PC-3 (cell line): ENCODE measurements around the gene LMO2. TPM values are rescaled to one million over a fixed set of nuclear protein-coding genes. Genes with fewer than 3 reads are reported as not detected.

Experiments
- ATAC-seq: fragments of 200-7000 bp; cut with Tn5 transposase; 2 replicates; pipeline ENCODE4 v1.9.1; 2020; ENCODE audit warnings: mild to moderate bottlenecking, moderate library complexity
- BruUV-seq: library from RNA; stranded (reverse); fragments of 400-500 nt; replicated peaks from 2 replicates; lab custom pipeline; 2021; lab: Mats Ljungman, UMichigan
- CTCF ChIA-PET: fragments of 300-600 bp; sonication (Branson Sonifier 250); formaldehyde crosslinking; loops from one replicate; lab custom pipeline; 2022; ENCODE audit warnings: antibody characterized with exemption; lab: Charles Lee
- POLR2A ChIA-PET: fragments of 300-600 bp; sonication (Branson Sonifier 250); formaldehyde crosslinking; loops from one replicate; lab custom pipeline; 2022; ENCODE audit warnings: antibody characterized with exemption; ENCODE audit not compliant: unreplicated experiment; lab: Charles Lee
- DNase-seq: peaks from one replicate; pipeline ENCODE4 v3.0.0-alpha.2; 2015
- H2AFZ ChIP-seq: fragments of 300-600 bp; sonication (generic); 2 replicates; pipeline ENCODE4 v1.6.0; 2016; ENCODE audit warnings: antibody characterized with exemption, low read length
- H3F3A ChIP-seq: fragments of 300-600 bp; sonication (generic); one replicate; pipeline ENCODE4 v1.6.0; 2017; ENCODE audit warnings: antibody characterized with exemption, low read length, control low read depth, mild to moderate bottlenecking; ENCODE audit not compliant: unreplicated experiment
- H3K27ac ChIP-seq: fragments of 300-600 bp; sonication (generic); 2 replicates; pipeline ENCODE4 v1.5.1; 2016; ENCODE audit warnings: mild to moderate bottlenecking, low read length
- H3K27me3 ChIP-seq: fragments of 300-600 bp; sonication (generic); 2 replicates; pipeline ENCODE4 v1.6.1; 2016; ENCODE audit warnings: low read length, mixed read lengths
- H3K36me3 ChIP-seq: fragments of 300-600 bp; sonication (generic); 2 replicates; pipeline ENCODE4 v1.6.1; 2016; ENCODE audit warnings: low read depth, mixed run types, low read length, mixed read lengths
- H3K4me1 ChIP-seq: fragments of 300-600 bp; sonication (generic); 2 replicates; pipeline ENCODE4 v1.5.1; 2016; ENCODE audit warnings: low read length; ENCODE audit not compliant: insufficient read depth
- H3K4me2 ChIP-seq: fragments of 300-600 bp; sonication (generic); 2 replicates; pipeline ENCODE4 v1.6.0; 2016; ENCODE audit warnings: low read length
- H3K4me3 ChIP-seq: fragments of 300-600 bp; sonication (generic); 2 replicates; pipeline ENCODE4 v1.5.1; 2016; ENCODE audit warnings: mild to moderate bottlenecking, low read length, mixed read lengths
- H3K79me2 ChIP-seq: fragments of 300-600 bp; sonication (generic); 2 replicates; pipeline ENCODE4 v1.6.1; 2017; ENCODE audit warnings: low read length, mixed read lengths
- H3K9ac ChIP-seq: fragments of 300-600 bp; sonication (generic); 2 replicates; pipeline ENCODE4 v1.6.0; 2016; ENCODE audit warnings: mild to moderate bottlenecking, low read length
- H3K9me2 ChIP-seq: fragments of 300-600 bp; sonication (generic); replicated peaks from 2 replicates; pipeline ENCODE4 v1.6.1; 2016; ENCODE audit warnings: mixed run types, low read length, mixed read lengths
- H3K9me3 ChIP-seq: fragments of 300-600 bp; sonication (generic); 2 replicates; pipeline ENCODE4 v1.6.1; 2016; ENCODE audit warnings: low read length, mixed read lengths
- H4K20me1 ChIP-seq: fragments of 300-600 bp; sonication (generic); 2 replicates; pipeline ENCODE4 v1.6.1; 2016; ENCODE audit warnings: low read length, mixed read lengths
- EZH2 ChIP-seq: fragments of 300-600 bp; sonication (generic); IDR thresholded peaks from one replicate; pipeline ENCODE4 v1.6.1; 2017; ENCODE audit warnings: antibody characterized with exemption, mild to moderate bottlenecking, low read length; ENCODE audit not compliant: unreplicated experiment
- EZH2phosphoT487 ChIP-seq: fragments of 300-600 bp; sonication (generic); IDR thresholded peaks from 2 replicates; pipeline ENCODE4 v1.6.1; 2018; ENCODE audit warnings: mild to moderate bottlenecking, antibody characterized with exemption, low read length, borderline replicate concordance
- intact Hi-C: fragments of 100-400 bp; cut with micrococcal nuclease; formaldehyde crosslinking; loops from 2 replicates; pipeline ENCODE4 v1.9.0; 2023
- total RNA-seq: library from RNA; depleted of rRNA; stranded (reverse); fragments of >200 nt; gene quantifications from 2 replicates; pipeline ENCODE4 v1.2.3, GENCODE V29; 2014
- TF ChIP-seq, protein P1 (sequence below): fragments of 300-600 bp; sonication (generic); conservative IDR thresholded peaks from 2 replicates; pipeline ENCODE4 v1.5.1; 2017; ENCODE audit warnings: antibody characterized with exemption, low read depth, mild to moderate bottlenecking, low read length

The LMO2 gene
- total RNA-seq, 1 experiment from 2014 or later = 0.51 TPM

DNA sequence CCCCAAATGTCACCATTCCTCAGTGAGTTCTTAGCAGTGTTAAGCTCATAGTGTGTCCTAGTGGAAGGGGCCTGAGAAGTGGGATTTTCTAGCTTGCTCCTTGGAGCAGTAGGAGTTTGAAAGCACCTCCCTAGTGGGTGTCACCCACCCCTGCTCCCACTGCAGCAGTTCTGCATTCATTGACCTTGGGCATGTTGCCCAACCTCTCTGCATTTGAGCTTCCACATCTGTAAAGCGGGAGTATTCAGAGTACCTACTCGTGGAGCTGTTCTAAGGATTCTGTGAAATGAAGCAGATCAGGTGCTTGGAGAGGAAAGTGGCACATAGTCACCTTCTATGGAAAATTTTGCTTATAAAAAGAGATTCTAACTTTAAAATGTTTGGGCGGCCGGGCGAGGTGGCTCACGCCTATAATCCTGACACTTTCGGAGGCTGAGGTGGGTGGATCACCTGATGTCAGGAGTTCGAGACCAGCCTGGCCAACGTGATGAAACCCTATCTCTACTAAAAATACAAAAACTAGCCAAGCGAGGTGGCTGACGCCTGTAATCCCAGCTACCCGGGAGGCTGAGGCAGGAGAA lies 16.9 kb downstream of the LMO2 start:
- H3K36me3 ChIP-seq = no peaks in the 10 kb centered on the region
- no peak for TF ChIP-seq EZH2
- TF ChIP-seq, protein P1, sequence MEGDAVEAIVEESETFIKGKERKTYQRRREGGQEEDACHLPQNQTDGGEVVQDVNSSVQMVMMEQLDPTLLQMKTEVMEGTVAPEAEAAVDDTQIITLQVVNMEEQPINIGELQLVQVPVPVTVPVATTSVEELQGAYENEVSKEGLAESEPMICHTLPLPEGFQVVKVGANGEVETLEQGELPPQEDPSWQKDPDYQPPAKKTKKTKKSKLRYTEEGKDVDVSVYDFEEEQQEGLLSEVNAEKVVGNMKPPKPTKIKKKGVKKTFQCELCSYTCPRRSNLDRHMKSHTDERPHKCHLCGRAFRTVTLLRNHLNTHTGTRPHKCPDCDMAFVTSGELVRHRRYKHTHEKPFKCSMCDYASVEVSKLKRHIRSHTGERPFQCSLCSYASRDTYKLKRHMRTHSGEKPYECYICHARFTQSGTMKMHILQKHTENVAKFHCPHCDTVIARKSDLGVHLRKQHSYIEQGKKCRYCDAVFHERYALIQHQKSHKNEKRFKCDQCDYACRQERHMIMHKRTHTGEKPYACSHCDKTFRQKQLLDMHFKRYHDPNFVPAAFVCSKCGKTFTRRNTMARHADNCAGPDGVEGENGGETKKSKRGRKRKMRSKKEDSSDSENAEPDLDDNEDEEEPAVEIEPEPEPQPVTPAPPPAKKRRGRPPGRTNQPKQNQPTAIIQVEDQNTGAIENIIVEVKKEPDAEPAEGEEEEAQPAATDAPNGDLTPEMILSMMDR = no peak
- no peak overlapping the region for H3K9ac ChIP-seq
- no peak overlapping the region for H3K27ac ChIP-seq
- no peaks in the 10 kb centered on the region for H3F3A ChIP-seq
- peaks cover 38% of the 10 kb centered on the region for H3K27me3 ChIP-seq
- BruUV-seq = no TSS peak
- DNase-seq = no peak
- no peak overlapping the region for H3K4me3 ChIP-seq
- no peaks in the 10 kb centered on the region for H3K9me2 ChIP-seq
- no peaks in the 10 kb centered on the region for H3K9me3 ChIP-seq
- no peaks in the 10 kb centered on the region for H3K4me1 ChIP-seq
- intact Hi-C loops = no loop called here
- H3K4me2 ChIP-seq = no peak overlapping the region
- ChIA-PET POLR2A (no interaction called here), CTCF (interaction anchor here (0.7 kb wide), 1 partner anchor 96 kb away, joined by 3 read pairs; no protein-coding TSS in a partner anchor)
- no peak for ATAC-seq
- no peaks in the 10 kb centered on the region for H4K20me1 ChIP-seq
- no peak overlapping the region for H2AFZ ChIP-seq
- H3K79me2 ChIP-seq = no peaks in the 10 kb centered on the region

DNA sequence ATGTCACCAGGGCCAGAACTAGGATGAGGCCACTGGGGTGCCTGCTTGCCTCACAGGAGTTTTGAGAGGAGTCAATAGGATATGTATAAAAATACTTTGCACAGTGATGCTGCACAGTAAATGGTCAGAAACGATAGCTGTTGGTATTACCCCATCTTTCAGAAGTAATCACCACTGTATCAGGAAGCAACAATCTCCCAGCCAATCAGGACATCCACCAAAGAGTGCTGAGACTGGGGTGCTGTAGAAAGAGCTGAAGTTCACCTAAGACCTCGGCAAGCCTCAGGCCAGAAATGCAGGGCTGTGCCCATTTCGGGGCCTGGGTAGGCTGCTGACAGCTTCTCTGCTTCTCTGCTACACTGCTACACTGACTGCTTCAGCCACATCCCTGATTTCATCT lies 17.4 kb downstream of the LMO2 start:
- no peak overlapping the region for H3K4me2 ChIP-seq
- H3K27me3 ChIP-seq = peaks cover 38% of the 10 kb centered on the region
- no peaks in the 10 kb centered on the region for H4K20me1 ChIP-seq
- no peaks in the 10 kb centered on the region for H3K36me3 ChIP-seq
- TF ChIP-seq EZH2phosphoT487 = no peak
- TF ChIP-seq, protein P1 = no peak
- TF ChIP-seq EZH2 = no peak
- no peaks in the 10 kb centered on the region for H3K4me1 ChIP-seq
- ChIA-PET POLR2A (no interaction called here), CTCF (interaction anchor here (0.7 kb wide), 1 partner anchor 97 kb away, joined by 3 read pairs; no protein-coding TSS in a partner anchor)
- intact Hi-C loops = no loop called here
- no peaks in the 10 kb centered on the region for H3K79me2 ChIP-seq
- no peak overlapping the region for H3K4me3 ChIP-seq
- H3F3A ChIP-seq = no peaks in the 10 kb centered on the region
- H2AFZ ChIP-seq = no peak overlapping the region
- no peak overlapping the region for H3K27ac ChIP-seq
- no peaks in the 10 kb centered on the region for H3K9me2 ChIP-seq
- H3K9ac ChIP-seq = no peak overlapping the region
- no TSS peak for BruUV-seq
- no peak for ATAC-seq
- no peak for DNase-seq
- H3K9me3 ChIP-seq = no peaks in the 10 kb centered on the region
